ENCODE measurements around the gene SLC12A7. TPM values are rescaled to one million over a fixed set of nuclear protein-coding genes. Genes with fewer than 3 reads are reported as not detected.

The SLC12A7 gene
- total RNA-seq, 1 experiment from 2014 or later, result 28.1 TPM

DNA sequence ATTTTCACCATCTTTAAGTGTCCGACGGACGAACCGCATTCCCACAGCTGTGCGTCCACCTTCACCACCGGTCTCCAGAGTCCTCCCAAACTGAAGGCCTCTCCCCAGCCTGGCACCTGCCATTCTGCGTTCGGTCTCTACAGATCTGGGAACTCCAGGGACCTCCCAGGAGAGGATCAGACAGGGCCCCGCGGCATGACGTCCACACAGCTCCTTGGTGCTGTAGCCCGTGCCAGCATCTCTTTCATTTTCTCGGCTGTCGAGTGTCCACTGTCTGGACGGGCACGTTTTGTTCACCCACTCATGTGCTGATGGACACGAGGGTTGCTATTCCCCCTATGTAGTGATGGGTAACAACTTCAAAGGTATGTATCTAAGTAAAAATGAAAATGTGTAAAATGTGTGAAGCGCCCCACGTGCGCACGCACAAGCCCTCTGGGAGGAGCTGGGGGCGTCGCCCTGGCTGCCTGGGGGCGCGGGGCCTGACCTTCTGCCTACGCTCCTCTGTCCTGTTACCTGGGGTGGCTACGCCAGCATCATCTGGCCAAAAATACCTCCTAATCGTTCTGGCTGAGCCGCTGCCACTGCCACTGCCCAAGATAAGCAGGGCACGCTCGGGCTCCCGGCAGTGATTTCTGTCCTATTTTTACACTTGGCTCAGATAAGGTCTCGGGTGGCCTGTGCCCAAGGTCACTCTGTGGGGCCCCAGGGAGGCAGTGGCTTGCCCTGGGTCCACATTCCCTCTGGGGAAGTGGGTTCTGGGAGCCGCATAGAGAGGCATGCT lies 10.8 kb upstream of the SLC12A7 start (continued):
- TF ChIP-seq, protein P1, sequence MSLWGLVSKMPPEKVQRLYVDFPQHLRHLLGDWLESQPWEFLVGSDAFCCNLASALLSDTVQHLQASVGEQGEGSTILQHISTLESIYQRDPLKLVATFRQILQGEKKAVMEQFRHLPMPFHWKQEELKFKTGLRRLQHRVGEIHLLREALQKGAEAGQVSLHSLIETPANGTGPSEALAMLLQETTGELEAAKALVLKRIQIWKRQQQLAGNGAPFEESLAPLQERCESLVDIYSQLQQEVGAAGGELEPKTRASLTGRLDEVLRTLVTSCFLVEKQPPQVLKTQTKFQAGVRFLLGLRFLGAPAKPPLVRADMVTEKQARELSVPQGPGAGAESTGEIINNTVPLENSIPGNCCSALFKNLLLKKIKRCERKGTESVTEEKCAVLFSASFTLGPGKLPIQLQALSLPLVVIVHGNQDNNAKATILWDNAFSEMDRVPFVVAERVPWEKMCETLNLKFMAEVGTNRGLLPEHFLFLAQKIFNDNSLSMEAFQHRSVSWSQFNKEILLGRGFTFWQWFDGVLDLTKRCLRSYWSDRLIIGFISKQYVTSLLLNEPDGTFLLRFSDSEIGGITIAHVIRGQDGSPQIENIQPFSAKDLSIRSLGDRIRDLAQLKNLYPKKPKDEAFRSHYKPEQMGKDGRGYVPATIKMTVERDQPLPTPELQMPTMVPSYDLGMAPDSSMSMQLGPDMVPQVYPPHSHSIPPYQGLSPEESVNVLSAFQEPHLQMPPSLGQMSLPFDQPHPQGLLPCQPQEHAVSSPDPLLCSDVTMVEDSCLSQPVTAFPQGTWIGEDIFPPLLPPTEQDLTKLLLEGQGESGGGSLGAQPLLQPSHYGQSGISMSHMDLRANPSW (CRISPR knock-in tag; conservative IDR thresholded peaks at IDR 0.05; ENCODE audit: low read depth), result no peak
- no peak for TF ChIP-seq ZNF416 (CRISPR knock-in tag; IDR thresholded peaks at IDR 0.05)
- TF ChIP-seq, protein P2, sequence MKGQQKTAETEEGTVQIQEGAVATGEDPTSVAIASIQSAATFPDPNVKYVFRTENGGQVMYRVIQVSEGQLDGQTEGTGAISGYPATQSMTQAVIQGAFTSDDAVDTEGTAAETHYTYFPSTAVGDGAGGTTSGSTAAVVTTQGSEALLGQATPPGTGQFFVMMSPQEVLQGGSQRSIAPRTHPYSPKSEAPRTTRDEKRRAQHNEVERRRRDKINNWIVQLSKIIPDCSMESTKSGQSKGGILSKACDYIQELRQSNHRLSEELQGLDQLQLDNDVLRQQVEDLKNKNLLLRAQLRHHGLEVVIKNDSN (CRISPR knock-in tag; IDR thresholded peaks at IDR 0.05), result no peak
- TF ChIP-seq, protein P3, sequence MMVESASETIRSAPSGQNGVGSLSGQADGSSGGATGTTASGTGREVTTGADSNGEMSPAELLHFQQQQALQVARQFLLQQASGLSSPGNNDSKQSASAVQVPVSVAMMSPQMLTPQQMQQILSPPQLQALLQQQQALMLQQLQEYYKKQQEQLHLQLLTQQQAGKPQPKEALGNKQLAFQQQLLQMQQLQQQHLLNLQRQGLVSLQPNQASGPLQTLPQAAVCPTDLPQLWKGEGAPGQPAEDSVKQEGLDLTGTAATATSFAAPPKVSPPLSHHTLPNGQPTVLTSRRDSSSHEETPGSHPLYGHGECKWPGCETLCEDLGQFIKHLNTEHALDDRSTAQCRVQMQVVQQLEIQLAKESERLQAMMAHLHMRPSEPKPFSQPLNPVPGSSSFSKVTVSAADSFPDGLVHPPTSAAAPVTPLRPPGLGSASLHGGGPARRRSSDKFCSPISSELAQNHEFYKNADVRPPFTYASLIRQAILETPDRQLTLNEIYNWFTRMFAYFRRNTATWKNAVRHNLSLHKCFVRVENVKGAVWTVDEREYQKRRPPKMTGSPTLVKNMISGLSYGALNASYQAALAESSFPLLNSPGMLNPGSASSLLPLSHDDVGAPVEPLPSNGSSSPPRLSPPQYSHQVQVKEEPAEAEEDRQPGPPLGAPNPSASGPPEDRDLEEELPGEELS (CRISPR knock-in tag; IDR thresholded peaks at IDR 0.05), result no peak
- TF ChIP-seq IRF2 (CRISPR knock-in tag; IDR thresholded peaks at IDR 0.05; ENCODE audit: borderline replicate concordance, low read depth), result no peak
- TF ChIP-seq TP53 (CRISPR knock-in tag; IDR thresholded peaks at IDR 0.05), result no peak
- no peak for TF ChIP-seq RELA (CRISPR knock-in tag; IDR thresholded peaks at IDR 0.05; ENCODE audit: borderline replicate concordance)
- TF ChIP-seq TEAD4 (CRISPR knock-in tag; IDR thresholded peaks at IDR 0.05), result no peak

DNA sequence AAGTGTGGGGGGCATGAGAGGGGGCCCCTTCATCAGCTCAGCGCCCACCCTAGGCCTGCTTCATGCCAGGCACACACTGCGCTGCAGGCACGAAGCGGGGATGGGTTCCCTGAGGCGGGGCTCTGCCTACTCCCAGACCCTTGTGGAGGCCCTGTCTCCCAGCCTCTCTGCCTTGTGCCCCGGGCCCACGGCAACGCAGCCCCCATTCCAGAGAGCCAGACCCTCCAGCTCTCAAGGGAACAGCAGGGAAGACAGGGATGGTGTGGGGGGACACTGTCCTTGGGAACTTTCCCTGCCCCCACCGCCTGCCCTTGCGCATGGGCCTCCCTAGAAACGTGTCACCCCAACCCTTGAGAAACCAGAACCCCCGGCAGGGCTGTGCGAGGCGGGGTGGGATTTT lies 10.0 kb upstream of the SLC12A7 start:
- ATAC-seq, result no peak
- TF ChIP-seq SP1 (CRISPR knock-in tag; conservative IDR thresholded peaks at IDR 0.05) (no peak), ZNF232 (CRISPR knock-in tag; IDR thresholded peaks at IDR 0.05) (no peak), JUN (CRISPR knock-in tag; IDR thresholded peaks at IDR 0.05) (no peak), ATF1 (CRISPR knock-in tag; IDR thresholded peaks at IDR 0.05) (no peak), NFYB (CRISPR knock-in tag; conservative IDR thresholded peaks at IDR 0.05; ENCODE audit: low read depth) (no peak), ZNF121 (CRISPR knock-in tag; IDR thresholded peaks at IDR 0.05) (no peak)
- TF ChIP-seq, protein P4, sequence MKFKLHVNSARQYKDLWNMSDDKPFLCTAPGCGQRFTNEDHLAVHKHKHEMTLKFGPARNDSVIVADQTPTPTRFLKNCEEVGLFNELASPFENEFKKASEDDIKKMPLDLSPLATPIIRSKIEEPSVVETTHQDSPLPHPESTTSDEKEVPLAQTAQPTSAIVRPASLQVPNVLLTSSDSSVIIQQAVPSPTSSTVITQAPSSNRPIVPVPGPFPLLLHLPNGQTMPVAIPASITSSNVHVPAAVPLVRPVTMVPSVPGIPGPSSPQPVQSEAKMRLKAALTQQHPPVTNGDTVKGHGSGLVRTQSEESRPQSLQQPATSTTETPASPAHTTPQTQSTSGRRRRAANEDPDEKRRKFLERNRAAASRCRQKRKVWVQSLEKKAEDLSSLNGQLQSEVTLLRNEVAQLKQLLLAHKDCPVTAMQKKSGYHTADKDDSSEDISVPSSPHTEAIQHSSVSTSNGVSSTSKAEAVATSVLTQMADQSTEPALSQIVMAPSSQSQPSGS (CRISPR knock-in tag; IDR thresholded peaks at IDR 0.05; ENCODE audit: borderline replicate concordance, low read depth), result no peak
- TF ChIP-seq, protein P5, sequence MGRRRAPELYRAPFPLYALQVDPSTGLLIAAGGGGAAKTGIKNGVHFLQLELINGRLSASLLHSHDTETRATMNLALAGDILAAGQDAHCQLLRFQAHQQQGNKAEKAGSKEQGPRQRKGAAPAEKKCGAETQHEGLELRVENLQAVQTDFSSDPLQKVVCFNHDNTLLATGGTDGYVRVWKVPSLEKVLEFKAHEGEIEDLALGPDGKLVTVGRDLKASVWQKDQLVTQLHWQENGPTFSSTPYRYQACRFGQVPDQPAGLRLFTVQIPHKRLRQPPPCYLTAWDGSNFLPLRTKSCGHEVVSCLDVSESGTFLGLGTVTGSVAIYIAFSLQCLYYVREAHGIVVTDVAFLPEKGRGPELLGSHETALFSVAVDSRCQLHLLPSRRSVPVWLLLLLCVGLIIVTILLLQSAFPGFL (CRISPR knock-in tag; IDR thresholded peaks at IDR 0.05; ENCODE audit: borderline replicate concordance), result no peak
- TF ChIP-seq, protein P6, sequence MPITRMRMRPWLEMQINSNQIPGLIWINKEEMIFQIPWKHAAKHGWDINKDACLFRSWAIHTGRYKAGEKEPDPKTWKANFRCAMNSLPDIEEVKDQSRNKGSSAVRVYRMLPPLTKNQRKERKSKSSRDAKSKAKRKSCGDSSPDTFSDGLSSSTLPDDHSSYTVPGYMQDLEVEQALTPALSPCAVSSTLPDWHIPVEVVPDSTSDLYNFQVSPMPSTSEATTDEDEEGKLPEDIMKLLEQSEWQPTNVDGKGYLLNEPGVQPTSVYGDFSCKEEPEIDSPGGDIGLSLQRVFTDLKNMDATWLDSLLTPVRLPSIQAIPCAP (CRISPR knock-in tag; IDR thresholded peaks at IDR 0.05), result no peak
- TF ChIP-seq, protein P7, sequence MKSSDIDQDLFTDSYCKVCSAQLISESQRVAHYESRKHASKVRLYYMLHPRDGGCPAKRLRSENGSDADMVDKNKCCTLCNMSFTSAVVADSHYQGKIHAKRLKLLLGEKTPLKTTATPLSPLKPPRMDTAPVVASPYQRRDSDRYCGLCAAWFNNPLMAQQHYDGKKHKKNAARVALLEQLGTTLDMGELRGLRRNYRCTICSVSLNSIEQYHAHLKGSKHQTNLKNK (CRISPR knock-in tag; IDR thresholded peaks at IDR 0.05), result no peak
- TF ChIP-seq, protein P8, sequence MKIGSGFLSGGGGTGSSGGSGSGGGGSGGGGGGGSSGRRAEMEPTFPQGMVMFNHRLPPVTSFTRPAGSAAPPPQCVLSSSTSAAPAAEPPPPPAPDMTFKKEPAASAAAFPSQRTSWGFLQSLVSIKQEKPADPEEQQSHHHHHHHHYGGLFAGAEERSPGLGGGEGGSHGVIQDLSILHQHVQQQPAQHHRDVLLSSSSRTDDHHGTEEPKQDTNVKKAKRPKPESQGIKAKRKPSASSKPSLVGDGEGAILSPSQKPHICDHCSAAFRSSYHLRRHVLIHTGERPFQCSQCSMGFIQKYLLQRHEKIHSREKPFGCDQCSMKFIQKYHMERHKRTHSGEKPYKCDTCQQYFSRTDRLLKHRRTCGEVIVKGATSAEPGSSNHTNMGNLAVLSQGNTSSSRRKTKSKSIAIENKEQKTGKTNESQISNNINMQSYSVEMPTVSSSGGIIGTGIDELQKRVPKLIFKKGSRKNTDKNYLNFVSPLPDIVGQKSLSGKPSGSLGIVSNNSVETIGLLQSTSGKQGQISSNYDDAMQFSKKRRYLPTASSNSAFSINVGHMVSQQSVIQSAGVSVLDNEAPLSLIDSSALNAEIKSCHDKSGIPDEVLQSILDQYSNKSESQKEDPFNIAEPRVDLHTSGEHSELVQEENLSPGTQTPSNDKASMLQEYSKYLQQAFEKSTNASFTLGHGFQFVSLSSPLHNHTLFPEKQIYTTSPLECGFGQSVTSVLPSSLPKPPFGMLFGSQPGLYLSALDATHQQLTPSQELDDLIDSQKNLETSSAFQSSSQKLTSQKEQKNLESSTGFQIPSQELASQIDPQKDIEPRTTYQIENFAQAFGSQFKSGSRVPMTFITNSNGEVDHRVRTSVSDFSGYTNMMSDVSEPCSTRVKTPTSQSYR (CRISPR knock-in tag; IDR thresholded peaks at IDR 0.05), result no peak
- TF ChIP-seq, protein P9, sequence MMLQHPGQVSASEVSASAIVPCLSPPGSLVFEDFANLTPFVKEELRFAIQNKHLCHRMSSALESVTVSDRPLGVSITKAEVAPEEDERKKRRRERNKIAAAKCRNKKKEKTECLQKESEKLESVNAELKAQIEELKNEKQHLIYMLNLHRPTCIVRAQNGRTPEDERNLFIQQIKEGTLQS (CRISPR knock-in tag; conservative IDR thresholded peaks at IDR 0.05), result no peak
- TF ChIP-seq, protein P1 (CRISPR knock-in tag; conservative IDR thresholded peaks at IDR 0.05; ENCODE audit: low read depth), result no peak

More for the DNA sequence above, 10.0 kb upstream of the SLC12A7 start:
- ChIA-PET CTCF (no interaction called here), POLR2A (no interaction called here)
- H3K27me3 Mint-ChIP-seq (ENCODE audit: low read depth), result no peaks in the 10 kb centered on the region
- DNase-seq (ENCODE audit: low spot score), result no peak
- H3K36me3 Mint-ChIP-seq, result no peaks in the 10 kb centered on the region
- H3K4me1 Mint-ChIP-seq, result peaks cover 8% of the 10 kb centered on the region
- no peak overlapping the region for H3K27ac Mint-ChIP-seq
- no peak overlapping the region for H3K4me3 Mint-ChIP-seq
- peaks cover 4% of the 10 kb centered on the region for H3K9me3 Mint-ChIP-seq
